ENCODE data around the gene CPT1A.

The CPT1A gene

DNA sequence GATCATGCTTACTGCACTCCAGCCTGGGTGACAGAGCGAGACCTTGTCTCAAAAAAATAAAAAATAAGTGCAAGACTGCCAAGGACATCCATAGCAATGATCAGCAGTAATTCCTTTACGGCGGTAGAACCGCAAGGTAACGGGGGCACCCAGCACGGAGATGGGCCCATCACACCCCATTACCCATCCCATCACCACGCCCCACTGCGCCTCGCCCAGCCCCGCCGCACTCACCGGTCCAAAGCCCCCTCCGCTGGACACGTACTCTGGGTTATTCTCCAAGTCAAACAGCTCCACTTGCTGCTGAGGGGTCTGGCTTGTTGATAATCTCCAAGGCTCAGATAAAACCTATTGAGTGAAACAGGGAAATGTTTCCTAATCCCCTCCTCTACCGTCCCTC, 81.7 kb downstream of the CPT1A start:
- DNase-seq (ENCODE audit: low read depth in 2 of 2), result no peak

- DNase-seq (ENCODE audit: low read depth in 2 of 2), result no peak
Measured at GRCh38 chr11:68757711-68758110, 84.0 kb downstream of the CPT1A start.

- no peak for DNase-seq (ENCODE audit: low read depth in 2 of 2)
Measured at GRCh38 chr11:68756171-68756766, 85.4 kb downstream of the CPT1A start.

DNA sequence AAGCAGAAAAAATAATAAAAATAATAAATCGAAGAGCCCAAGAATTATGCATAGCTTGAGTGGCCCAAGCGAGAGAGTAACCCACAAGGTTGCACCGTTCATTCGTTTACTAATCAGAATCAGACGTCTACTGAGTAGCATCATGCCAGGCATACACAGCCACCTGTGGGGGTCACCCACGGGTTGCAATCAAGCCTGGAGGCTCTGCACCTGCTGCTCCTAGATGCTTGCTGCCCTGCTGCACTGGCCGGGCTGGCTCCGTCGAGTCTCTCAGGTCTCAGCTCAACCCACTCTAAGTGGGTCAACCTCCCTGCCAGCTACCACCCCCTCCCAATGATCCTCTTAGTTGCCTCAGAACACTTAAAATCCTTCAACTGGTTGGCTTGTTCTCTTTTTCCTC, 88.4 kb downstream of the CPT1A start:
- no peak for DNase-seq (ENCODE audit: low read depth in 2 of 2)

DNA sequence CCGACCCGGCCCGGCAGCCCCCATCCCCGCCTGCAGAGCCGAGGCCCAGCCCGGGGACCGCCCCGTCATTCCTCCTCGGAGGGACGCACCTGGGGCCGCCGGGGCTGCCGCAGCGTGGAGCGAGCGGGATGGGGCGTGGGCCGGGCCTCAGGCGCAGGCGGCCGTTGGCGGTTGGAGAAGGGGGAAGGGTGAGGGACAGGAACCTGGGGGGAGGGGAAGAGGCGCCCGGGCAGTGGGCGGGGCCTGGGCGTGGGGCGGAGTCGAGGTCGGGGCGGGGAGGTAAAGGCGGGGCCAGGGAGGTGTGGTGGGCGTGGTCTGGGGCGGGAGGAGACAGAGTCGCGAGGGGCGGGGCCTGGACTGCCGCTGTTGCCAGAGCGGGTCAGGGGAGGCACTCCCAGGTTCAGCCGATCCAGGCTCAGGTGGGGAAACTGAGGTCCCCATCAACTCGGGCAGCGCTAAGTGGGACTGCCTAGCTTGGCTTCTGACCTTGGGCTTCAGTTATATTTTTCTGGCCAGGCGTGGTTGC, 90.3 kb downstream of the CPT1A start, which contains the start of gene TESMIN:
Gene TESMIN (minus strand): TSS at position 190 of the 526 bp plus-strand sequence. CDS start 860 bp downstream, outside the sequence.
- peak; percentile 75 to 79 for DNase-seq (ENCODE audit: low read depth in 2 of 2)

GRCh38 chr11:68751004-68751325, 90.8 kb downstream of the CPT1A start:
- no peak for DNase-seq (ENCODE audit: low read depth in 2 of 2)

- no peak for DNase-seq (ENCODE audit: low read depth in 2 of 2)
Measured at GRCh38 chr11:68750195-68751003, 91.3 kb downstream of the CPT1A start.

- no peak for DNase-seq (ENCODE audit: low read depth in 2 of 2)
Measured at GRCh38 chr11:68749229-68750123, 92.2 kb downstream of the CPT1A start.

DNA sequence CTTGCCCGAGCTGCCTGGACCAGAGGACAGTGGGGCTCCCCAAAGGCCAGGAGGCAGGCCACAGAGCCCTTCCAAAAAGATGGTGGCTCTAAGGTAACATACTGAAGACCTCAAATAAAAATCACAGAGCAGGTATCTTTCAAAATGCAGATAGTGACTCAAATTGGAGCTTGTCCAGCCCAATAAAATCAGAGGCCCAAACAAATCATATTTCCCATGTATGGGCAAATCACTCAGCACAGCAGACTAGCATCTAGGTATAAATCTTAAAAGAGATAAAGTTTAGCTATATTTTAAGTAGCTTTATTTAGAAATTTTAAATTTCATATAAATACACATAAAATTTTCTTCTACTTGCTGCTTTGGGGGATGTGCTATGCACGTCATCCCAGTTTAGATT, 93.7 kb downstream of the CPT1A start:
- no peak for DNase-seq (ENCODE audit: low read depth in 2 of 2)

DNA sequence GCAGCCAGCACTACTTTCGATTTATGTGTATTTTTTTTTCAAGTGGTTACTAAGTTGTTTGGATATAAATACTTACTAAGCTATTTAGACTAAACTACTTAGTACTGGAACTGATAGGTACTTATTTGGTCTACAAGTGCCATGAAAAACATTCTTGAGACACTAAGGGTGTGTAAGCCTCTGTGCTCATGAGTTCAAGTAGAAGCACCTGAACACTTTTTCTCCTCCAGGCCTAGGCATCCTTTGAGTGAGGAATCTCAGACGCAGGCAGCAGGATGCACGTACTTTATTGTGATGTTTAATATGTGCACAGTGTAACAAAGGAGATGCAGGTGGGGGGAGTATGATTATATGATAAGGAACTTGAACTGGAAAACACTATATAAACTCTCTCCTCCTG, 98.2 kb downstream of the CPT1A start:
- DNase-seq (ENCODE audit: low read depth in 2 of 2), result no peak

- DNase-seq (ENCODE audit: low read depth in 2 of 2), result no peak
Measured at GRCh38 chr11:68741463-68741862, 100.3 kb downstream of the CPT1A start.

DNA sequence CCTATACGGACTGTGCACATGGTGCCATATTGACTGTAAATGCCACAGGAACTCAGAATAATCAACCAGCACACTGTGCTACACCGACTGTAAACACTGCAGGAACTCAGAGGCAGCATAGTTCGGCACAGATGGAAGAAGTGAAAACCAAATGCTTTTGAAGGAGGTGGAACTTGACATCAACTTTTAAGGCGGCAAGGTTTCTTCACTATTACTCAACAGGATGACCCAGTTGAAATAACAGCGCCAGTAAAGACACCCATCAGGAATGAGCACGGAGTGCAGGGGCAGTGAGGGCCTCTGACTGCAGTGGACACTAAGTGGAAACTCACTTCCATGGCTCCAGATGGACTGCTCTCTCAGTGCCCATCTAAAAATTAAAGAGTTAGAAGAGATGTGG, 106.1 kb downstream of the CPT1A start:
- no peak for DNase-seq (ENCODE audit: low read depth in 2 of 2)

GRCh38 chr11:68735125-68735524, 106.6 kb downstream of the CPT1A start:
- DNase-seq (ENCODE audit: low read depth in 2 of 2), result no peak

DNA sequence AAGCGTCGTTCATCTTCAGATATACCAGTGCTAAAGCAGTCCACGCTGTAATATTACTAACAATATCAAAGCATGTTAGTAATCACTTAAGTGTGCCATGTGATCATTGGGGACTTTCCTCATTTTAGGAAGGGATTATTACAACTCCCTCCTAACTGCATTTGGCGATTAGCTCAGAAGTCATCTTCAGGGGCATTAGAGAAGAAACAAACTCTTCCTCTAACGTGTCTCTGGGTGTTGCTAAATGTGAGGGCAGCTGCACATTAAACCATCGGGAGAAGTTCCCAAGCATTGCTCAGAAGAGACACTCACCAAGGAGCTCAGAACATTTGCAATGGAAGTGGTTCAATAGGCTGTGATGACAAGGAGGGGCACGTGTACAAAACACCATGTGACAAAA, 107.6 kb downstream of the CPT1A start:
- no peak for DNase-seq (ENCODE audit: low read depth in 2 of 2)

- DNase-seq (ENCODE audit: low read depth in 2 of 2), result no peak
Measured at GRCh38 chr11:68727783-68728182, 113.9 kb downstream of the CPT1A start.

- DNase-seq (ENCODE audit: low read depth in 2 of 2), result no peak
Measured at GRCh38 chr11:68724293-68724692, 117.4 kb downstream of the CPT1A start.

- DNase-seq (ENCODE audit: low read depth in 2 of 2), result no peak
Measured at GRCh38 chr11:68722143-68722542, 119.6 kb downstream of the CPT1A start.

DNA sequence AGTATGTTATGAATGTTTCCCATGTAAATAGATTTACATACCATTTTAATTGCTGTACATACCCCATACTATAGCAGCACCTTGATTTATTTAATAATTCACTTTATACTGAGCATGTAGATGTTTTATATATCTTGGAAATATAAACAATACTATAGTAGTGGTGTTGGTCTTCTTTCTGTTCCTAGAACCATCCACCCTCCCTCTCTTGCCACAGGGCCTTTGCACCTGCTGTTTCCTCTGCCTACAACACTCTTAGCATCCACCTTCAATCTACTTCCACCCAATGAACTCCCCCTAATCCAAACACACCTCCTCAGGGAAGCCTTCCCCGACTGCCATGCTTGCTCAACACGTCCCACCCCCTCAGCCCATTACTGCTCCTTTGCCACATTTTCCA, 120.6 kb downstream of the CPT1A start:
- no peak for DNase-seq (ENCODE audit: low read depth in 2 of 2)

- no peak for DNase-seq (ENCODE audit: low read depth in 2 of 2)
Measured at GRCh38 chr11:68715456-68716122, 126.1 kb downstream of the CPT1A start.

DNA sequence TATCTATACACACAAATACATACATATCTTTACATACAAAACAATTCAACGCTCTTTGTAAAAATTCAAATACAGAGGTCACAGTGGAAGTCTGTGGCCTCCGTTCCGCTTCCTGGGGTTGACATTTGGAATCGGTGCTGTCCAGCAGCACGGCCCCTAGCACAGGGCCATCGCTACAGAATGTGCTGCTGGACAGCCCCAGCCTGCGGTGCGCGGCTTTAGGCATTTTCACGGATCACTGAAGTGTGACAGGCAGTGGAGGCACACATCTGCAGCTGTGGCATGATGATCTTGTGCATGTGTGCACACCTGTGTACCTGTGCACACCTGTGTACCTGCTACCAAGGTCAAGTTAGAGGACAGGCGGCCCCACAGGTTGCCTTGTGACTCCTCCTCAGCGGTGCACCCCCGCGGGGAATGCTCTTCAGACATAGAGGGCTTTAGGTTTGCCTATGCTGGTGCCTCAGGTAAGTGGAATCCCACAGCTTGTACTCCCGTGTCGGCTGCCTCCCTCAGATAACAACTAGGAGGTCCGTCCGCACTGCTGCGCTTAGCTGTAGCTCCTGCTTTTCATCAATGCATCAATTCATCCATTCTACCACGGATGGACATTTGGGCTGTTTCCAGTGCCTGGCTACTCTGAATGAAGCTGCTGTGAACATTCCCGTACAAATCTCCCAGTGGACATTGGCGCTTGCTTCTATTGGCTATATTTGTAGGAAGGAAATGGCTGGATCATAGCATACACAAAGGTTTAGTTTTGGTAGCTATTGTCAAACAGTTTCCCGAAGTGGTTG, 127.5 kb downstream of the CPT1A start:
- DNase-seq (ENCODE audit: low read depth in 2 of 2), result no peak

- DNase-seq (ENCODE audit: low read depth in 2 of 2), result no peak
Measured at GRCh38 chr11:68711114-68711513, 130.6 kb downstream of the CPT1A start.
